DOHH2 (cell line): ENCODE measurements around the gene CCM2.

Source experiments
- H3F3A ChIP-seq: fragments of 200-600 bp; sonication (generic), shearing (Covaris generic); 2 replicates; pipeline ENCODE4 v1.6.0; 2016; ENCODE audit warnings: antibody characterized with exemption, mild to moderate bottlenecking; ENCODE audit not compliant: control insufficient read depth, insufficient read depth
- H3K27ac ChIP-seq: fragments of 200-600 bp; sonication (generic); 2 replicates; pipeline ENCODE4 v1.5.1; 2014; ENCODE audit warnings: low read depth, mild to moderate bottlenecking, low read length, moderate library complexity
- H3K27me3 ChIP-seq: fragments of 200-600 bp; sonication (generic); 2 replicates; pipeline ENCODE4 v1.6.1; 2014; ENCODE audit warnings: mild to moderate bottlenecking, low read length, mixed read lengths; ENCODE audit not compliant: control insufficient read depth
- H3K36me3 ChIP-seq: fragments of 200-600 bp; sonication (generic); 2 replicates; pipeline ENCODE4 v1.6.1; 2014; ENCODE audit warnings: mild to moderate bottlenecking, low read length, moderate library complexity, mixed read lengths; ENCODE audit not compliant: control insufficient read depth
- H3K4me1 ChIP-seq: fragments of 200-600 bp; sonication (generic); 2 replicates; pipeline ENCODE4 v1.6.1; 2014; ENCODE audit warnings: mild to moderate bottlenecking, low read length, mixed read lengths; ENCODE audit not compliant: control insufficient read depth
- H3K4me2 ChIP-seq: fragments of 200-600 bp; sonication (generic); 2 replicates; pipeline ENCODE4 v1.6.0; 2014; ENCODE audit warnings: mild to moderate bottlenecking, low read length, moderate library complexity
- H3K4me3 ChIP-seq: fragments of 200-600 bp; sonication (generic); 2 replicates; pipeline ENCODE4 v1.5.1; 2014; ENCODE audit warnings: mild to moderate bottlenecking, low read length, mixed read lengths
- H3K79me2 ChIP-seq: fragments of 200-600 bp; sonication (generic); 2 replicates; pipeline ENCODE4 v1.6.1; 2014; ENCODE audit warnings: mild to moderate bottlenecking, low read length, mixed read lengths; ENCODE audit not compliant: control insufficient read depth
- H3K9me2 ChIP-seq: fragments of 200-600 bp; sonication (generic); replicated peaks from 2 replicates; pipeline ENCODE4 v1.6.1; 2014; ENCODE audit warnings: mild to moderate bottlenecking, low read length, mixed read lengths; ENCODE audit not compliant: control insufficient read depth
- H3K9me3 ChIP-seq: fragments of 200-600 bp; sonication (generic); 2 replicates; pipeline ENCODE4 v1.6.1; 2014; ENCODE audit warnings: antibody characterized with exemption, low read length, mixed read lengths; ENCODE audit not compliant: control insufficient read depth, insufficient read depth
- H4K20me1 ChIP-seq: fragments of 200-600 bp; sonication (generic); 2 replicates; pipeline ENCODE4 v1.6.0; 2014; ENCODE audit warnings: low read depth, mild to moderate bottlenecking, antibody characterized with exemption, low read length, moderate library complexity; ENCODE audit not compliant: control insufficient read depth, insufficient read depth
- CTCF ChIP-seq: fragments of 200-600 bp; sonication (generic); IDR thresholded peaks from one replicate; pipeline ENCODE4 v1.5.1; 2014; ENCODE audit warnings: antibody characterized with exemption, mild to moderate bottlenecking, low read depth, low read length; ENCODE audit not compliant: poor library complexity, severe bottlenecking
- EZH2phosphoT487 ChIP-seq: fragments of 200-600 bp; sonication (generic); IDR thresholded peaks from 2 replicates; pipeline ENCODE4 v1.6.1; 2017; ENCODE audit warnings: borderline replicate concordance, mild to moderate bottlenecking, antibody characterized with exemption, low read length, moderate library complexity, mixed read lengths

The CCM2 gene

GRCh38 chr7:44960011-44960580, 39.9 kb upstream of the CCM2 start:
- H3K4me1 ChIP-seq: peaks cover 18% of the 10 kb centered on the region
- H3K27ac ChIP-seq: no peak overlapping the region
- peaks cover 18% of the 10 kb centered on the region for H3K36me3 ChIP-seq
- no peak overlapping the region for H3K4me3 ChIP-seq
- no peaks in the 10 kb centered on the region for H3K9me3 ChIP-seq
- no peaks in the 10 kb centered on the region for H3K79me2 ChIP-seq
- H3F3A ChIP-seq: peaks cover 5% of the 10 kb centered on the region
- H3K4me2 ChIP-seq: no peak overlapping the region
- H4K20me1 ChIP-seq: 0 out of 2 replicates have a peak, but pooled peaks cover 1% of the 10 kb centered on the region
- no peaks in the 10 kb centered on the region for H3K27me3 ChIP-seq
- TF ChIP-seq EZH2phosphoT487 (no peak), CTCF (no peak)
- H3K9me2 ChIP-seq: no peaks in the 10 kb centered on the region

- no peak overlapping the region for H3K4me3 ChIP-seq
Observed at GRCh38 chr7:44961844-44962482, 38.0 kb upstream of the CCM2 start.

GRCh38 chr7:44962483-44963251, 37.3 kb upstream of the CCM2 start:
- TF ChIP-seq CTCF (no peak), EZH2phosphoT487 (no peak)
- H3K9me2 ChIP-seq: no peaks in the 10 kb centered on the region
- H3K4me3 ChIP-seq: no peak overlapping the region
- H4K20me1 ChIP-seq: 0 out of 2 replicates have a peak, but pooled peaks cover 3% of the 10 kb centered on the region
- peaks cover 24% of the 10 kb centered on the region for H3K4me1 ChIP-seq
- no peak overlapping the region for H3K4me2 ChIP-seq
- H3F3A ChIP-seq: peaks cover 5% of the 10 kb centered on the region
- no peaks in the 10 kb centered on the region for H3K27me3 ChIP-seq
- peaks cover 43% of the 10 kb centered on the region for H3K36me3 ChIP-seq
- no peaks in the 10 kb centered on the region for H3K9me3 ChIP-seq
- H3K79me2 ChIP-seq: no peaks in the 10 kb centered on the region
- no peak overlapping the region for H3K27ac ChIP-seq

More at GRCh38 chr7:44961844-44962482, 38.0 kb upstream of the CCM2 start:
- Histone ChIP-seq H4K20me1 (0 out of 2 replicates have a peak, but pooled peaks cover 3% of the 10 kb centered on the region), H3K9me2 (no peaks in the 10 kb centered on the region), H3K79me2 (no peaks in the 10 kb centered on the region), H3K36me3 (peaks cover 36% of the 10 kb centered on the region), H3K4me2 (no peak overlapping the region), H3K4me1 (peaks cover 18% of the 10 kb centered on the region), H3K27me3 (no peaks in the 10 kb centered on the region), H3K9me3 (no peaks in the 10 kb centered on the region), H3K27ac (no peak overlapping the region), H3F3A (peaks cover 5% of the 10 kb centered on the region)
- TF ChIP-seq CTCF (no peak), EZH2phosphoT487 (no peak)
